T47D (cell line): Measurements from ENCODE around the gene TCAIM.
"Not testable (repeated sequence)": the region's sequence is repeated elsewhere in the genome, so short reads cannot be mapped to it uniquely, and the experiment has no call there.

ENCODE experiments used
- DNase-seq, 2 experiments: peaks; one replicate each; pipeline versions ENCODE4 v3.0.0 to v3.0.0-alpha.2; 2011 to 2012; ENCODE audit warnings: low read depth in 1 of 2, low spot score in 1 of 2
- JUND ChIP-seq: IDR thresholded peaks from 2 replicates; pipeline ENCODE4 v1.6.1; 2012; ENCODE audit warnings: low read depth
- in situ Hi-C: cut with HindIII; loops from 2 replicates; pipeline ENCODE4 v1.10.0; 2016; ENCODE audit warnings: low sequenced_read_pairs, low pct_unique_long_range_greater_than_20kb

Gene TCAIM

GRCh38 chr3:44329946-44330345, 8.6 kb upstream of the TCAIM start:
- no peak for DNase-seq
- no peak for TF ChIP-seq JUND
- in situ Hi-C loops, result no loop called here

GRCh38 chr3:44330444-44330843, 8.1 kb upstream of the TCAIM start:
- in situ Hi-C loops, result no loop called here
- TF ChIP-seq JUND, result no peak
- peak in 1 of 2 experiments; percentile 39 for DNase-seq

GRCh38 chr3:44334326-44334725, 4.2 kb upstream of the TCAIM start:
- in situ Hi-C loops, result no loop called here
- TF ChIP-seq JUND, result no peak
- DNase-seq, result no peak

GRCh38 chr3:44337248-44337785, 1.2 kb upstream of the TCAIM start:
- in situ Hi-C loops, result no loop called here
- DNase-seq, result peak; percentile 10 to 49
- TF ChIP-seq JUND, result no peak

GRCh38 chr3:44338828-44339127, 212 bp downstream of the TCAIM start:
- no peak for TF ChIP-seq JUND
- no peak for DNase-seq
- in situ Hi-C loops, result no loop called here

- TF ChIP-seq JUND, result no peak
- in situ Hi-C loops, result no loop called here
Observed at GRCh38 chr3:44339181-44340057, 853 bp downstream of the TCAIM start.

GRCh38 chr3:44340058-44340395, 1.5 kb downstream of the TCAIM start:
- DNase-seq, result no peak
- in situ Hi-C loops, result no loop called here
- TF ChIP-seq JUND, result no peak

More at GRCh38 chr3:44339181-44340057, 853 bp downstream of the TCAIM start:
- no peak for DNase-seq

- in situ Hi-C loops, result no loop called here
- TF ChIP-seq JUND, result no peak
- no peak for DNase-seq
Observed at GRCh38 chr3:44342176-44342790, 3.7 kb downstream of the TCAIM start.

- TF ChIP-seq JUND, result no peak
- in situ Hi-C loops, result no loop called here
- no peak for DNase-seq
Observed at GRCh38 chr3:44343421-44343820, 4.9 kb downstream of the TCAIM start.

GRCh38 chr3:44346590-44346989, 8.0 kb downstream of the TCAIM start:
- DNase-seq, in situ Hi-C loops: not testable (repeated sequence)

- in situ Hi-C loops, result no loop called here
- TF ChIP-seq JUND, result no peak
- DNase-seq, result no peak
Observed at GRCh38 chr3:44348993-44349392, 10.4 kb downstream of the TCAIM start.

- in situ Hi-C loops, result no loop called here
- DNase-seq, result no peak
- TF ChIP-seq JUND, result no peak
Observed at GRCh38 chr3:44353355-44353924, 14.9 kb downstream of the TCAIM start.

GRCh38 chr3:44355362-44356033, 16.9 kb downstream of the TCAIM start:
- in situ Hi-C loops, result no loop called here
- no peak for TF ChIP-seq JUND
- no peak for DNase-seq
